Heart right ventricle (tissue), 16 donors: ENCODE results near the gene HIVEP3. TPM values are rescaled to one million over a fixed set of nuclear protein-coding genes. Genes with fewer than 3 reads are reported as not detected.

Experiments used
- ATAC-seq, 8 donors: fragments of 200-7000 bp; cut with Tn5 transposase; one replicate each; pipeline ENCODE4 v1.9.1; 2020; ENCODE audit warnings: mild to moderate bottlenecking in 8 of 8, moderate library complexity in 8 of 8, moderate number of reproducible peaks in 1 of 8
- DNase-seq, 2 donors: peaks; one replicate each; pipeline ENCODE4 v3.0.0-alpha.2; 2020
- H3K27ac ChIP-seq, 10 donors: fragments of 200-600 bp; sonication (generic) in 2 of 10; one replicate each; pipeline versions ENCODE4 v1.5.0 to v1.8.0; 2020 to 2022; ENCODE audit warnings: mild to moderate bottlenecking in 3 of 10
- H3K27me3 ChIP-seq, 7 donors: fragments of 200-600 bp; one replicate each; pipeline ENCODE4 v1.8.0; 2021 to 2022; ENCODE audit warnings: mild to moderate bottlenecking in 2 of 7
- H3K36me3 ChIP-seq, 9 donors: fragments of 200-600 bp; sonication (generic) in 1 of 9; one replicate each; pipeline versions ENCODE4 v1.5.0 to v1.8.0; 2020 to 2022; ENCODE audit warnings: mild to moderate bottlenecking in 2 of 9
- H3K4me1 ChIP-seq, 9 donors: fragments of 200-600 bp; sonication (generic) in 1 of 9; one replicate each; pipeline versions ENCODE4 v1.5.0 to v1.8.0; 2020 to 2022; ENCODE audit warnings: mild to moderate bottlenecking in 4 of 9
- H3K4me3 ChIP-seq, 10 donors: fragments of 200-600 bp; sonication (generic) in 2 of 10; one replicate each; pipeline versions ENCODE4 v1.5.0 to v1.8.0; 2020 to 2022; ENCODE audit warnings: mild to moderate bottlenecking in 7 of 10, moderate library complexity in 2 of 10
- H3K9me3 ChIP-seq, 11 donors: fragments of 200-600 bp in 10 of 11; sonication (generic) in 2 of 11; one replicate each; pipeline versions ENCODE4 v1.5.0 to v1.8.0; 2013 to 2022; ENCODE audit warnings: mild to moderate bottlenecking in 2 of 11, control low read depth in 1 of 11, moderate library complexity in 1 of 11
- WGBS, 2 donors: extraction: QIAGEN DNeasy Blood & Tissue Kit; methylation state at CpG; one replicate each; pipeline ENCODE4 v1.1.7; 2013; ENCODE audit warnings: inconsistent platforms in 1 of 2; 5-methylcytosine and 5-hydroxymethylcytosine counted together
- intact Hi-C, 10 donors: fragments of 100-400 bp; cut with DNase I; formaldehyde crosslinking; loops; one replicate each; pipeline versions ENCODE4 v1.11.1 to v1.14.2; 2022
- polyA plus RNA-seq, 2 donors: library from polyadenylated mRNA; stranded (reverse); fragments of 200-250 nt; gene quantifications; one replicate each; pipeline ENCODE4 v1.2.3, GENCODE V29; 2013
- total RNA-seq, 10 donors: library from RNA; stranded (reverse); fragmentation: NEBNext Ultra II Directional in 3 of 10; extraction: Animal tissue kit (Norgen Biotek cat#: 25700) in 3 of 10; gene quantifications; one replicate each; pipeline versions ENCODE4 v1.2.1 to v1.2.4, GENCODE V29; 2021 to 2023
- TF ChIP-seq, protein P1 (sequence below), 9 donors: fragments of 200-600 bp; sonication (generic) in 2 of 9; IDR thresholded peaks; one replicate each; pipeline versions ENCODE4 v1.5.0 to v1.8.0; 2021 to 2022; ENCODE audit warnings: antibody characterized with exemption in 9 of 9, mild to moderate bottlenecking in 5 of 9, moderate library complexity in 1 of 9
- donor health status: Arrhythmogenic right ventricular cardiomyopathy.
- donor health status: ischemic (EF 13 %, LVEDD 7.1; RV severe dilation, severe dysfunction).
- donor health status: healthy with polysubstance abuse.
- donor health status: DM: no; HTN: yes; CAD: no.
- donor health status: DM: no; HTN: no; CAD: no.
- donor health status: ischemic (EF 25% LVEDD 6.9; RV normal size, moderate dysfunction).
- donor health status: ischemic (EF 25% LVEDD 5.7; RV mildly dilated, moderate dysfunction).
- donor health status: healthy.
- donor health status: DM: yes; HTN: yes; CAD: no.
- donor health status: Ischemic cardiomyopathy.
- donor health status: ischemic (EF 35%, LVEDD 5.7; RV mildly dilated, moderate dysfunction).
- donor health status: nonischemic (EF 11% LVEDD 7.7; RV severe dilation, severe dysfunction).
- donor health status: DM: yes; HTN: yes; CAD: no.
- donor health status: PGD.
- donor health status: ischemic (EF 29% LVEDD 5.4; RV normal size, mild dysfunction).
- donor health status: nonischemic (EF 23%, LVEDD 6.1; RV moderate dilation, normal function).

HIVEP3 gene
- total and polyA plus RNA-seq, 12 donors: 2.6 to 7.5 (median 5.2) TPM

DNA sequence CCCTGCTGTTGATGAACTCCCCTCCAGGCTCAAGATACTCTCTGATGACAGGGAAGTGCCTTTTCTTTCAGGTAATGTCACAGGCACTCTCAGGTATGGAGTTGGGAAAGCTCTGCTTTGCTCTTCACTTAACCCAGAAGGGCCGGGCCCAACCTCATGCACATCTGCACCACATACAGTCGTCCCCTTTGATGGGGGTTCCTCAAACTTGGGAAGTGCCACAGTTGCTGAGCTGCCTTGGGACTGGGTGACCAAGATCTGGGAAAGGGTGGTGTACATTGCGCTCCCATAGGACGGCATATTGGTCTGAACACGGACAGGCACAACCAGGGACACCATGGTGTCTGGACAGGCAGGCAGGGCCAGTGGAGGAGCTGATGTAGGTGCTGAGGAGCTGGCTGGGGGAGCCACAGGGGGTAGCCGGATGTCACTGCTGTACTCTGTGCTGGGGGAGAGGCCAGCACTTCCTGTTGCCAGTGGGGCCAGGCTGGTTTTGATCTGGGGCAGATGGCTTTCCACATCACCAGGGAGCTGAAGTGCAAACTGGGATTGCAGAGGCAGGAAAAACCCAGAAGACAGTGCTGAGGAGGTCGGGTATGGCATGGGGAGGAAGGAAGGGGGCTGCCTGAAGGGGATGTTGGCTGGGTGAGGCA lies 338.1 kb downstream of the HIVEP3 start:
- TF ChIP-seq, protein P1, sequence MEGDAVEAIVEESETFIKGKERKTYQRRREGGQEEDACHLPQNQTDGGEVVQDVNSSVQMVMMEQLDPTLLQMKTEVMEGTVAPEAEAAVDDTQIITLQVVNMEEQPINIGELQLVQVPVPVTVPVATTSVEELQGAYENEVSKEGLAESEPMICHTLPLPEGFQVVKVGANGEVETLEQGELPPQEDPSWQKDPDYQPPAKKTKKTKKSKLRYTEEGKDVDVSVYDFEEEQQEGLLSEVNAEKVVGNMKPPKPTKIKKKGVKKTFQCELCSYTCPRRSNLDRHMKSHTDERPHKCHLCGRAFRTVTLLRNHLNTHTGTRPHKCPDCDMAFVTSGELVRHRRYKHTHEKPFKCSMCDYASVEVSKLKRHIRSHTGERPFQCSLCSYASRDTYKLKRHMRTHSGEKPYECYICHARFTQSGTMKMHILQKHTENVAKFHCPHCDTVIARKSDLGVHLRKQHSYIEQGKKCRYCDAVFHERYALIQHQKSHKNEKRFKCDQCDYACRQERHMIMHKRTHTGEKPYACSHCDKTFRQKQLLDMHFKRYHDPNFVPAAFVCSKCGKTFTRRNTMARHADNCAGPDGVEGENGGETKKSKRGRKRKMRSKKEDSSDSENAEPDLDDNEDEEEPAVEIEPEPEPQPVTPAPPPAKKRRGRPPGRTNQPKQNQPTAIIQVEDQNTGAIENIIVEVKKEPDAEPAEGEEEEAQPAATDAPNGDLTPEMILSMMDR (IDR thresholded peaks at IDR 0.05): no peak
- Histone ChIP-seq H3K27me3 (no peaks in the 10 kb centered on the region), H3K4me3 (no peak overlapping the region), H3K27ac (no peak overlapping the region), H3K9me3 (no peaks in the 10 kb centered on the region), H3K4me1 (no peaks in the 10 kb centered on the region), H3K36me3 (peaks cover 0 to 8% (median 0%) of the 10 kb centered on the region in 9 donors)
- intact Hi-C loops: no loop called here
- 87 to 90% methylated on average over 7 of the region's 7 CpGs for WGBS, 2 donors
- ATAC-seq (no peak), DNase-seq (no peak)

DNA sequence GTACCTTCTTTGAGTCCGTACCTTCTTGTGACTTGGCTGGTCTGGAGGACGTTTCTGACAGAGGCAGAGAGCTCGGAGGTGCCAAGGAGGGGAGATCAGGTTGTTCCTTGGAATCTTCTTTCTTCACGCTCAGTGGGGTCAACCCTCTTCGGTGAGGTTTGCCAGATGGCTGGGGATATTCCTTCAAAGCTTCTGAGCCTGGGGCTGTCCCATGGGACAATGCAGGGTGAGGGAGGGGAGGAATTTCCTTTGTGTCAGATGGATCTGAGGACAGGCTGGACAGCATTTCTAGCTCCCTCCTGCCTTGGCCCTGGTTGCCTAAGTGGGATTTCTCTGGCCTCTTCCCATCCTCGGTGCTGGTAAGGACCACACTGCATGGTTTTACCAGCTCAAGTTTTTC lies 338.7 kb downstream of the HIVEP3 start:
- 89 to 95% methylated on average over 6 of the region's 6 CpGs for WGBS, 2 donors

DNA sequence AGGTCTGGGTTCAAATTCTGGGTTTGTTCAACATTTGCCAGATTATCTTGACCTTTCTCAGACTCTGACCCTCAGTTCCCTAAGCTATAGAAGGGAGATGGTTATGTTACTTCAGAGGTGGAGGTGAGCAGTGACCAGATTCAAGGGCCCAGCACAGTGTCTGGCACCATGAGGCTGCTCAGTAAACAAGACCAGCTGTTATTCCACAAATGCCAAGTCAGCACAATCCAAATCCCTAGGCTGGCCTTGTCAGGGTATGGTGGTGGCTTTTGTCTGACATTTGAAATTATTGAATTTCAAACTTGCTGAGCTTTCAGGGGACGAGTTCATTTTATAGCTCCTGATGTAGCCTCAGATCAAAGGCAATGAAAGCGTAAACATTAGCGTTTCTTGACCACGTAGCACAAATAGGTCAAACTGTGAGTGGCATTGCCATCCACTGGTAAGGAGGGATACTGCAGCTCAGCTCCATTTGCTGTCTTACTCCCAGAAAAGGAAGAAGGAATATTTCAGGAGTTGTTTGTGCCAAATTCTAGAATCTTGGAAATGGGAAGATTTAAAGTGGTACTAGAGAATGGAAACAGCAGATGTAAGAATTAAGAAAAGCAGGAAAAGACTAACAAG lies 339.9 kb downstream of the HIVEP3 start:
- peaks cover 0 to 7% (median 0%) of the 10 kb centered on the region in 9 donors for H3K4me1 ChIP-seq
- no peak for DNase-seq
- no peak for ATAC-seq
- no peak overlapping the region for H3K4me3 ChIP-seq
- peaks cover 0 to 4% (median 0%) of the 10 kb centered on the region in 9 donors for H3K36me3 ChIP-seq
- intact Hi-C loops: loop anchor here in 9 of 10 donors (5.0 to 10.0 kb wide), 8 partner anchors 62 to 596 kb away; no protein-coding TSS in a partner anchor
- H3K27me3 ChIP-seq: no peaks in the 10 kb centered on the region
- H3K9me3 ChIP-seq: no peaks in the 10 kb centered on the region
- TF ChIP-seq, protein P1 (IDR thresholded peaks at IDR 0.05): peak in 7 of 9 donors; percentile 37 to 57 (median 44)
- no peak overlapping the region for H3K27ac ChIP-seq
- WGBS, 2 donors: 76 to 77% methylated on average over 4 of the region's 4 CpGs

More for the DNA sequence above, 338.7 kb downstream of the HIVEP3 start:
- Histone ChIP-seq H3K9me3 (no peaks in the 10 kb centered on the region), H3K36me3 (peaks cover 0 to 8% (median 0%) of the 10 kb centered on the region in 9 donors), H3K27me3 (no peaks in the 10 kb centered on the region), H3K27ac (no peak overlapping the region), H3K4me1 (no peaks in the 10 kb centered on the region), H3K4me3 (no peak overlapping the region)
- TF ChIP-seq, protein P1 (IDR thresholded peaks at IDR 0.05): no peak
- DNase-seq: no peak
- ATAC-seq: no peak
- intact Hi-C loops: no loop called here

DNA sequence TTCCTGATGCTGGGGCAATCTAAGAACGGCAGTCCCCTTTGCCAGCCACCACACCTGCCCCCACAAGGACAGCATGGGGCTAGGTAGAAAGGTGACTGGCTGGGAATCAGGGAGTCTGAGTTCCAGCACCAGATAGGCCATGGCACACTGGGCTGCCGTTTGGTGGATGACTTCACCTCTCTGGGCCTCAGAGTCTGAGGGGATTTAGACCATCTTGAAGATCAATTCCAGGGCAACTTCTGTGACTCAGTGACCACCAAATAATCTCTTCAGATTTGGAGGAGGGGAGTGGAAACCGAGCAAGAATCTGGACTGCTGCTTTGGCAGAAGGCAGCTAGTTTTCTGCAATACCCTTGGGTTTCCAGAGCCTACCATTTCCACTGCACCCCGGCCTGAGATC lies 342.1 kb downstream of the HIVEP3 start:
- intact Hi-C loops: loop anchor here in 9 of 10 donors (5.0 to 10.0 kb wide), 8 partner anchors 59 to 598 kb away; no protein-coding TSS in a partner anchor
- H3K27me3 ChIP-seq: no peaks in the 10 kb centered on the region
- no peak overlapping the region for H3K27ac ChIP-seq
- TF ChIP-seq, protein P1 (IDR thresholded peaks at IDR 0.05): no peak
- DNase-seq (no peak), ATAC-seq (no peak)
- peaks cover 0 to 8% (median 0%) of the 10 kb centered on the region in 9 donors for H3K4me1 ChIP-seq
- H3K9me3 ChIP-seq: no peaks in the 10 kb centered on the region
- 69 to 82% methylated on average over 4 of the region's 4 CpGs for WGBS, 2 donors
- H3K4me3 ChIP-seq: no peak overlapping the region
- H3K36me3 ChIP-seq: peaks cover 0 to 8% (median 0%) of the 10 kb centered on the region in 9 donors
